GM18861 (cell line): ENCODE results near the gene MMP12.

Experiments used
- ATAC-seq: cut with Tn5 transposase; IDR thresholded peaks from one replicate; pipeline ENCODE4 v1.9.1; 2021; ENCODE audit not compliant: unreplicated experiment

Gene MMP12

DNA sequence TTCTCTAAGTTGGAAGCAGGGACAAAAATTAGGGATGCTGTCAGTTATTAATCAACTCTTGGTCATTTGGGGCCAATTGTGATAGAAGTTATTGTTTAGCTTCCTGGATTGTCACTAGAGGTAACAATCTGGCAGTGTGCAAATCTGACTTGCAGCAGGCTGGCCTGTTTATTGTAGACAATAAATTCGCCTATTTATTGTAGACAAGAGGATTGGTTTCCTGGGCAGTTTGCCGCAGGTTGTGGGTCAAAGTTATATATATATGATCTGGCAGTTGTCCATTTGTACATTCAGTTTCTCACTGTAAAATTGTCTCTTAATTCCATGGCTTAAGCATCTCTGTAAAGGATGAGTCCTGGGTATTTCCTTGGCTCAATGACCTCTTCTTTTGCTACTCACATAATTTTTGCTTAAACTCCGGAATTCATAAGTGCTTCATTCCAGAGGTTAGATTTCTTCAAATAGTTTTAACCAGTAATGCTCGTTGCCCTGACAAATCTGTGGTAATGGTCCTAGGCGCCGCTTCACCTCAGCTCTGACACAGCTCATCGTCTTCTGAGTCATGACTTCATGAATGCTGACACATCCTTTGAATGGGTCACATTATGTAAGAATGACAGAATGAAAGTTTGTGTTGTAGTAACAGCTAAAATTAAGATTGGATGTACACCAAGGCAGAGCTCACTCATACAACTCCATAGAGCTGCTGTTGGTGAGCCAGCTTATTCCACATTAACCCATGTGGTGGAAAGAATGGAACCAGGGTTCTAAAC, 23.6 kb downstream of the MMP12 start:
- ATAC-seq = no peak

- ATAC-seq = no peak
These were observed 25.5 kb downstream of the MMP12 start for GRCh38 chr11:102849311-102849710.

GRCh38 chr11:102846292-102846691, 28.5 kb downstream of the MMP12 start:
- ATAC-seq = no peak

GRCh38 chr11:102843489-102843888, 31.3 kb downstream of the MMP12 start, which contains the start of gene MMP3:
TSS of gene MMP3 (minus strand) at chr11:102843609. CDS start at chr11:102843546, 63 bp downstream.
- no peak for ATAC-seq

- no peak for ATAC-seq
These were observed 31.9 kb downstream of the MMP12 start for GRCh38 chr11:102842930-102843329.

- ATAC-seq = no peak
These were observed 34.8 kb downstream of the MMP12 start for GRCh38 chr11:102840018-102840417.

DNA sequence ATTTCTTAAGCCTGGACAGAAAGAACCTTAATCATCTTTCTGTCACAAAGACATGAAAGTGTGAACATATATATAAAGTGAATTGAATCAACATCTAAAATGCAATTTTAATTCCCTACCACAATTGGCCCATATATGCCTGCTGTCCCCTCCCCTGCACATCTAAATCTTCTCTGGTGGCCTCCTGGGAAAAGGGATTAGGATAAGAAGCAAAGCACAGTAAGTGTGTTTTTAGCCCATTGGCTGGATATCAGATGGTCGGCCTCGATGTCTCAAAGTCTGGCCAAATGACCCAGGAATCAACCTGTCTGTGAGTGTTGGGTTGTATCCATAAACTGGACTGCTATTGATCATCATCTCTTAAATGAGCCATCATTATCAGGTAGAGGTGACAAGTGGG, 37.1 kb downstream of the MMP12 start:
- no peak for ATAC-seq

GRCh38 chr11:102837156-102837555, 37.6 kb downstream of the MMP12 start:
- ATAC-seq = no peak

- ATAC-seq = no peak
These were observed 38.4 kb downstream of the MMP12 start for GRCh38 chr11:102836290-102836875.

GRCh38 chr11:102833731-102834130, 41.1 kb downstream of the MMP12 start:
- ATAC-seq = no peak

DNA sequence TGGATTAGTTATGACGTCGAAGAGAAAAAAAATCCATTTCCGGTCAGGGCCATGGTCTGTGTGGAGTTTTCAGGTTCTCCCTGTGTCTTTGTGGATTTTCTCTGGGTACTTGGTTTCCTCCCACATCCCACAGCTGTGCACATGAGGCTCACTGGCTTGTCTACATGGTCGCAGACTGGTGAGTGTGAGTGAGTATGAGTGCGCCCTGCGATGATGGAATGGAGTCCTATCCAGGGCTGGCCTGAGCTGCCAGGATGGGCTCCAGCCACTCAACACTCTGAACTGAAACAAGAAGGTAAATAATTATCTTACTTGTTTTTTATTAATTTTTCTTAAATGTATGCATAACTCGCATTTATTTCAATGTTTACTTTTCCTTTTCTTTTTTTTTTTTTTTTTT, 42.2 kb downstream of the MMP12 start:
- ATAC-seq = no peak

- ATAC-seq = no peak
These were observed 43.0 kb downstream of the MMP12 start for GRCh38 chr11:102831489-102832440.

- ATAC-seq = no peak
These were observed 43.7 kb downstream of the MMP12 start for GRCh38 chr11:102831128-102831488.

DNA sequence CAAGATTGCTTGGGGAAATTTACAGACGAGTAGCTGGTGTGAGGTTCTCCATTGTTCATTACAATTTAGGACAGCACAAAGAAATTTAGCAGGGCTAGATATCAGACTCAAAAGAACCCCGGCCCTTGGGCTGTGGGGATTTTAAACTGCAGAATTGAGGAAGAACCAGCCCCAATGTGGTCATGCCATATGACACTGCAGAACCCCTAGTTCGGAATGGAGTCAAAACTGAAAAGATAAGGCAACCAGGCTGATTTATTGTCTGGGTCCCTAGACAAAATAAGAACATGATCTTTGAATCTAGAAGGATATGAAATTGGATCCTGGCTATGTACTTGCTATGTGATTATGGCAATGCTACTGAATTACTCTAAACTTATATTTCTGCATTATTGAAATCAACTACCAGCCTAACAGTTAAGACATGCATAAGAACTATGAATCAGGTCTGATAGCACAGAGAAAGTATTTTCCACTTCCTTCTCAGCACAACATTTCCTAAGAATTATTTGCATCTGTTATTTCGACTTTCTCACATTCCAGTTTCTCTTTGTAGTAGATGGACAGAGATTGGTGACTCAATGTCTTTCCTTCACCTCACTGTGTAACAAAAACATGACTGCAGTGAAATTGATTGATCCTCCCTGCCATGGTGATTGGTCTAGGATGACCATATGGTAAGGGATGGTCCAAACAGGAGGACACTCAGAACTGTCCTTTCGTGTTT, 44.6 kb downstream of the MMP12 start:
- ATAC-seq = no peak

- no peak for ATAC-seq
These were observed 45.3 kb downstream of the MMP12 start for GRCh38 chr11:102829316-102830000.

DNA sequence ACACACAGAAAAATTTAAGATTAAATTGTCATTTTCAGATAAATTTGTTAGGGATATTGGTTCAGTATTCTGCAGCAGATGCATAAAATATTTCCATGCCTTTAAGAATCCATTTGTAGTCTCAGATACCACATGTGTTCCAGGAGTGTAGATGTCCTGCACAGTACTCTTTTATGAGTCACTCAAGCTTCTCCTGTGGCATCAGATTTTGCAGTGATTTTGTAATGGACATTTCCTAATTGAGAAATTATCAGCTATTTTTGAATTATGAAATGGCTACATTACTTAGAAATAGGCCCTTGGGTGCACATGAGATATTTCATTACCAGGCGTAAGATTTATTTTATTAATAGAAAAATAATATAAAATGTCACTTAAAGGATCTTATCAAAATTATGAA, 50.2 kb downstream of the MMP12 start:
- ATAC-seq = no peak

DNA sequence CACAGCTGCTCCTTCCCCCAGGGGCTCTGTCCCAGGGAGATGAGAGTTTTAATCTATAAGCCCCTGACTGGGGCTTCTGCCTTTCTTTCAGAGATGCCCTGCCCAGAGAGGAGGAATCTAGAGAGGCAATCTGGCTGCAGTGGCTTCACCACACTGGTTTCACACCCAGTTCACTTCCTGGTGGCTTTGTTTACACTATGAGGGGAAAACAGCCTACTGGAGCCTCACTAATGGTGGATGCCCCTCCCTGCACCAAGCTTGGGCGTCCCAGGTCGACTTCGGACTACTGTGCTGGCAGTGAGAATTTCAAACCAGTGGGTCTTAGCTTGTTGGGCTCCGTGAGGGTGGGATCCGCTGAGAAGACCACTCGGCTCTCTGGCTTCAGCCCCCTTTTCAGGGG, 55.3 kb downstream of the MMP12 start:
- no peak for ATAC-seq

DNA sequence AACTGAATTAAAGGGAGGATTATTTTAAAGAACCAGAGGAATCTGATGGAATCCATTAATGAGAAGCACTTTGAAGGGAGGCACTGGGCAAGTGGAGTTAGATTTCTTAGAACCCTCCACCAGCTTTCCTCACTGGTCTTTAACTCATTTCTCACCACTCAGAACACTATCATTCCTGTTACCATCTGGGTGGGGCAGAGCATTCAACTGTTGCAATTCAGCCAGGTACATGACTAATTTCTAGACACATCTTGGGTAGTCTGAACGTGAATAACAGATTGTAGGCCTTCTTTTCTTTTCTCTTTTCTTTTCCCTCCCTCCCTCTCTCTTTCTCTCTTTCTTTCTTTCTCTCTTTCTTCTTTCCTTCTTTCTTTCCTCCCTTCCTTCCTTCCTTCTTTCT, 61.3 kb downstream of the MMP12 start:
- no peak for ATAC-seq
